NK-92 (cell line): ENCODE results near the gene RSPO1.

ENCODE experiments used
- DNase-seq: peaks from one replicate; lab custom pipeline; 2025; ENCODE audit not compliant: unreplicated experiment; lab: John Stamatoyannopoulos, UW

RSPO1 gene

DNA sequence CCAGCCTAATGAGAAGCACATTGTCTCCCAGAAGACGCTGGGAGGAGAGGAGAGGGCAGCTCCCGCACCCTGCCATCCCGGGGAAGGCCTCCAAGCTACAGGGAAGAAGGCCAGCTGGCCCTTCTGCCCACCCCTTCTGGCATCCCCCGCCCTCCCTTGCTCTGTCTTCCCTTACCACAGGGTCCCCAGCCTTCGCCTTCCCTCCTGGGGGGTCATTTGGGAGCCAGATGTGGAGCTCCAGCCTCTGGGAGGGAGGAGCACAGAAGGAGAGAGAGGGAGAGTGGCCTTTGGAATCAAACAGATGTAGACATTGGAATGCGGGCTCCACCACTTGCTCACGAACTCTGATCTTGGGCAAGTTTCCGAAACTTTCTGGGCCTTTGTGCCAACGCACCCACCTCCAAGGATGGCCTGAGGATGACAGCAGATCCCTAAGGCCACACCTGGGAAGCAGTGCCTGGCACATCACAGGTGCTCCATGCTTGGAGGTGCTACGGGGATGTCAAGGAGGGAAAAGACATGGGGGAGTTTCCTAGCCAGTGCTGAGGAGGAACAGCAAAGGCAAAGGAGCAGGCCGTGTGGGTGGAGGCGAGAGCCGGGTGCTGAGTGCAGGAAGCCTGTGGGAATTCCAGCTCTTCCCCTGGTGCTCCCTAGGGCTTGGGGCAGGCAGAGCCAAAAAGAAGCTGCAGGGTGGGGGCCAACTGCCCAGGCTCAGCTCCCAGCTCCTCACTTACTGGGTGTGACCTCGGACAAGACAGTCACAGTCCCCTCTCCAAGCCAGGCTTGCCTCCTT is 23.1 kb upstream of the RSPO1 start:
- DNase-seq: no peak

- no peak for DNase-seq
Observed at GRCh38 chr1:37656881-37657280, 22.2 kb upstream of the RSPO1 start.

- no peak for DNase-seq
Observed at GRCh38 chr1:37656026-37656425, 21.3 kb upstream of the RSPO1 start.

DNA sequence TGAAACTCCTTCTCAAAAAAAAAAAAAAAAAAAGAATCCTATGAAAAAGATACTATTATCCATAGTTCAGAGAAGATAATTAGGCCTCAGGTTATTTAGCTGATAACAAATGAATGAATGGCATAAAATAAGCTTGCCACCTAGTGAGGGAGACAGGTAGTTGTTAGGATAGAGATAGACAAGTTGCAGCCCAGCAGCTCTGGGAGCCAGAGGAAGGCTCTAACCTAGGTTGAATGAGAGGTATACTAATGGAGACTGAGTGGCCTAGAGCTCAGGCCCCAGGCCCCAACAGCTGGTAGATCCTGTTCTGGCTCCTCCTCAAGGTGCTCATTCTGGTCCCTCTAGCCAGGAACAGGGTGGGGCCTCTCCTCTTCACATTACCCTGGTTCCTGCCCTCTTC is 20.6 kb upstream of the RSPO1 start:
- no peak for DNase-seq

DNA sequence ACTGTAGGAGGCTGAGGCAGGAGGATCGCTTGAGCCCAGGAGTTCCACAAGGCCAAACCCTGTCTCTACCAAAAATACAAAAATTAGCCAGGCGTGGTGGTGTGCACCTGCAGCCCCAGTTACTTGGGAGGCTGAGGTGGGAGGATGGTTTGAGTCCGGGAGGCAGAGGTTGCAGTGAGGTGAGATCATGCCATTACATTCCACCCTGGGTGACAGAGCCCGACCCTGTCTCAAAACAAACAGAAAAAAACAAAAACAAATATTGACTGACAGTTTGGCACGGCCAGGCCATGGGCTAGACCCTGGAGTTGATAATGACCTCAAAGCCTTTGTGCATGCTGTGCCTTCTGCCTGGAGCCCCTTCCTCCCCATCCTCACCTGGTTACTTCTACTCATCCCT is 19.2 kb upstream of the RSPO1 start:
- no peak for DNase-seq

GRCh38 chr1:37652976-37653375 is 18.3 kb upstream of the RSPO1 start:
- no peak for DNase-seq

- no peak for DNase-seq
Observed at GRCh38 chr1:37651803-37652202, 17.1 kb upstream of the RSPO1 start.

- no peak for DNase-seq
Observed at GRCh38 chr1:37650721-37651120, 16.0 kb upstream of the RSPO1 start.

GRCh38 chr1:37650173-37650572 is 15.5 kb upstream of the RSPO1 start:
- no peak for DNase-seq

GRCh38 chr1:37647281-37647680 is 12.6 kb upstream of the RSPO1 start:
- no peak for DNase-seq

GRCh38 chr1:37641059-37641458 is 6.4 kb upstream of the RSPO1 start:
- DNase-seq: no peak

- no peak for DNase-seq
Observed at GRCh38 chr1:37636435-37636834, 1.7 kb upstream of the RSPO1 start.

GRCh38 chr1:37634992-37635902 is 555 bp upstream of the RSPO1 start:
- no peak for DNase-seq

DNA sequence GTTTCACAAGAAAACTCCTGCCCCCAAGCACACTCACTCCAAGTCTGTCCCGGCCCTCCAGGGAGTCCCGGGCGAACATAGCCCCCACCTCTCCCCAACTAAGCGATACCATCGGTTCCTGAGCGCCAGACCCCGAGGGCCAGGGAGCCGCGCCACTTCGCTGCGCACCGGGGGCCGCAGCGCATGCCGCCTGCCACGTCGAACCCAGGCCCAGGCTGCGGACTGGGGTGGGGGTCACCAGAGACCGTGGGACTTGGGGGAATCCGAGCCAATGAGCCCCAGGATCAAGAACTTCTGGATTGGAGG is 801 bp downstream of the RSPO1 start:
- no peak for DNase-seq

DNA sequence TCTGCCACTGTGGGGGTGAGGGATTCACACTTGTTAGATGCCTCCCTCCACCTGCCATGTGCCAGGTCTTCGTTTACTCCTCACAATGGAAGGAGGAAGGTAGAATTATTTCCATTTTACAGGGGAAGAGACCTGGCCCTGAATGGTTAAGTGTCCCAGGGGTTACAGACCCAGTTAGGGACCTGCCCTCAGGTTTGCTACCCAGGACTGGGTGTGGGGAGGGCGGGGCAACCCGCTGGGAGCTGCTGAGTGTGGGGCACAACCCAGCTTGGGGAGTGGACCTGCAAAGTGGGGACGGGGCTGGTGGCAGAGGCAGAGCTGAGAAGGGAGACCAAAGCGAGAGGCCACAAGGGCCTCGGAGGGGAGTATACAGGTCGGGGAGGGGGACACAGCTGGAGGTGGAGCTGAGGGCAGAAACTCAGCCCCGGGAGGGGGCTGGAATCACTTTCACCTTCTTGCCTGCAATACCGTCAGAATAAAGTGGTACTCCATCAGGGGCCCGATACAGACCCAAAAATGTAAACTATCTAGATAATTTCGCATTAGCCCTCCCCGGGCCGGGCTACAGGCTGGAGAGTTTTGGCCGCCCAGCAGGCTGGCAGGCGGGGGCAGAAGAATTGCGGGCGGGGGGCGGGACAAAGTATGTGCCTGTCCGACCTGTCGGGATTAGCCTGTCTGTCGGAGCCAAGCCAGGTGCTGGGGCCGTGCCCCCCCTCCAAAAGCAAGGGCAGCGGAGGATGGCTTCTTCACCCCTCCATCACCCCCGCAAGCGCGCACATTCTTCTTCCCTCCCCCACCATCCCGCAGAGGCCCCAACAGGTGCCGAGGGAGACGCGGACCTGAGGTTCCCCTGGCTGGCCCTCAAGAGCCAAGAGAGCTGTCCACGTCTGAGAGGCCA is 1.4 kb downstream of the RSPO1 start:
- no peak for DNase-seq

DNA sequence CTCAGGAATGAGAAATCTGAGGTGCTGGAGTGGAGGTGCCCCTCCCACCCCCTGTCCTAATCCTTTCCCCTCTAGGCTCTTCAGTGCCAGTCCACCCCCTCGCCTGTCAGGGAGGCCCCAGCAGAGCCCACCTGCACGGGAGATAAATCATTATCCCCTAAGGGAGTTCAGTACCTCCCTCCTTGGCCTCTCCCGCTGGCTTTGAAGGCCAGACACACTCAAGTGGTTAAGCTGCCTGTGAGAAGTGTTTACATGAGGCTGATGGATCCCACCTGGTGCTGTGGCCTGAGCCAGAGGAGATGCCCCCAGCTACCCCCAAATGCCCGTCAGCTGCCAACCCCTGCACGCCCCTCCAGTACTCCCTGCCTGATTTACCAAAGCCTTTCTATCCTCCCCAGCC is 3.7 kb downstream of the RSPO1 start:
- DNase-seq: no peak

DNA sequence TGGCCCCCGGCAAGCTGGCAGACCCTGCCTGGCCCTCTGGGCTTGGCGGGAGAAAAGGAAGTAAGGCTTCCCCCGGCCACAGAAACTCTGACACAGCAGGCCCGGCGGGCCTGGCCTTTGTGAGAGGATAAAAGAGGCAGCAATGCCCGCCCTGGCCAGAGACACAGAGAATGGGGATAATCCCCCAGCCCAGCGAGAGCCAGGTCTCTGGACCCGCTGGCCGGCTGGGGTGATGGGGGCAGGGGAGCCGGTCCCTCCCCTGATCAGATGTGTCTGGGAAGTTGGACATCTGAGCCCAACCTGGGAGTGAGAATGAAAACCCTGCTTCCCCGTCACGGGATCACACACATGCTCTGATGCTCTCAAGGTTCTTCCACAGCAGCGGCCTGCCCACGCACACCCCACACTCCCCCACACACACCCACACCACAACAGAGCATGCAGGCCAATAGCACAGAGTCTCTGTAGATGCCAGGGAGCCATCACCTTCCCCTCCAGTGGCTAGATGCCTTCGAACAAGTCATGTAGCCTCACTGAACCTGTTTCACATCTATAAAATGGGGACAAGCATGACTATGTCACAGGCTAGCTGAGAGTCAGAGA is 4.2 kb downstream of the RSPO1 start:
- DNase-seq: no peak

DNA sequence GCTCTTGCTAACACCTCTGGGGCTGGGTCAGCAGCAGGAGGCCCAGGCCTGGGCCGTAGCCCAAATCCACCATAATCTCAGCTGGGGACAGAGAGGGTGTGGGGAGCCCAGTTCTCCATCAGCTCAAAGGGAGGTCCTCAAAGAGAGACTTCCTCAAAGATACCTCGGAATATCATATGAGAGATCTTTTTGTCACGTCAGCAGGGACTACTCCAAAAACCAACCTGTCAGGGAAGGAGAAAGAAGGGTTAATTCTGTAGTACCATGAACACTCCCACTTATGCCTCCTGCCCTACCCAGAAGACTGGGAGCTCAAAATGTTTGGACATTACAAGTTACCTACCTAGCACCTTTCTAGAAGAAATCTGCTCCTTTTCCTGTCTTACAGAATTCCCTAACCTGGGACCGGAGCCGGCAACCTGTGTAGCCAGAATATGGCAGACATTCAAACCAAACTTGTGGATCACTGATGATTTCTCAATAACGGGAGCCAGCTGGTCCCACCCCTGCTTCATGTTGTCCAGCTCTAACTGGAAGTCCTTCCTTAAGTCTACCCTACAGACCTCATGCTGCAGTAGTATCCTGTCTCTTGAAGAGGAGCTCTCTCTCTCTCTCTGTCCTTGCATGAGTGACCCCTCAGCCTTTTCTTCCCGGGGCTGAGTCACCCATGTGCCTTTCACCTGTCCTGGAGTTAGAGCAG is 4.8 kb downstream of the RSPO1 start:
- DNase-seq: no peak

DNA sequence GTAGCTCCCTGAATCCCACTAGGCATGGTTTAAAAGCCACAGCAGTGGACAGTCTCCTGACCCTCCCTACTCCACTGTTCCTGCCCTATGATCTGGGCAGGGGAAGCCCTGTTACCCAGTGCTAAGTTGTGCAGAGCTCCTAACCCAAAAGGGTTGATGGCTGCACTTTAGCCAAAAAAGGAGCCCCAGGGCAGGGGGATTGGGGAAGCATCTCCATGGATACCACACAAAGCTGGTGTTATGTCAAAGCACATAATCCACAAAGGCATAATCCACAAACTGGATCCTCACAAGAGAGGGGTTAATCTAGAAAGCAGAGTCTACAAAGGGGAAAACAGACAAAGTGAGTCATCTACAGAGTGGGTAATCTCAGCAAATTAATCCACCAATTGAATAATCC is 5.7 kb downstream of the RSPO1 start:
- no peak for DNase-seq

GRCh38 chr1:37628026-37628556 is 6.6 kb downstream of the RSPO1 start:
- DNase-seq: no peak
